GM12878 (cell line): ENCODE measurements around the gene ME3. TPM values are rescaled to one million over a fixed set of nuclear protein-coding genes. Genes with fewer than 3 reads are reported as not detected.

Source experiments
- ATAC-seq: fragments of 200-7000 bp; cut with Tn5 transposase; 3 replicates; pipeline ENCODE4 v1.9.1; 2020; ENCODE audit warnings: mild to moderate bottlenecking, moderate library complexity
- BruUV-seq: library from RNA; stranded (reverse); fragments of 400-500 nt; replicated peaks from 2 replicates; lab custom pipeline; 2021; lab: Mats Ljungman, UMichigan
- CTCF ChIA-PET: fragments of 300-600 bp; sonication (Branson Sonifier 250); formaldehyde crosslinking; extraction: SDS; loops from one replicate; lab custom pipeline; 2021; ENCODE audit warnings: inconsistent platforms; lab: Yijun Ruan, JAX
- POLR2A ChIA-PET: fragments of 350-600 bp; formaldehyde crosslinking; extraction: SDS; loops from one replicate; lab custom pipeline; 2021; ENCODE audit warnings: inconsistent platforms; lab: Charles Lee
- RAD21 ChIA-PET: fragments of 300-600 bp; sonication (Branson Sonifier 250); formaldehyde crosslinking; loops from one replicate; lab custom pipeline; 2023; ENCODE audit warnings: antibody characterized with exemption; ENCODE audit not compliant: unreplicated experiment; lab: Charles Lee
- SMC1A ChIA-PET: fragments of 300-600 bp; sonication (Branson Sonifier 250); formaldehyde crosslinking; loops from one replicate; lab custom pipeline; 2023; ENCODE audit not compliant: unreplicated experiment, uncharacterized antibody; lab: Charles Lee
- DNase-seq: peaks from one replicate; pipeline ENCODE4 v3.0.0-alpha.2; 2011; ENCODE audit warnings: low read depth, low spot score
- FAIRE-seq: peaks from 3 replicates; lab custom pipeline; 2011; peaks lifted over from hg19 to GRCh38; lab: Jason Lieb, UNC
- H2AFZ ChIP-seq: 2 replicates; pipeline ENCODE4 v1.6.0; 2011; ENCODE audit warnings: low read depth, low read length, control low read depth; ENCODE audit not compliant: control insufficient read depth
- H3K27ac ChIP-seq: 2 replicates; pipeline ENCODE4 v1.5.1; 2011; ENCODE audit warnings: control low read depth; ENCODE audit not compliant: control insufficient read depth, insufficient read depth
- H3K27me3 ChIP-seq, 2 experiments: replicated peaks in 1 of 2; 2 replicates each; pipeline versions ENCODE4 v1.6.0 to v1.6.1; 2011; ENCODE audit warnings: low read length in 1 of 2; ENCODE audit not compliant: control insufficient read depth in 2 of 2, insufficient read depth in 2 of 2
- H3K36me3 ChIP-seq, 2 experiments: 2 replicates each; pipeline ENCODE4 v1.5.1; 2011; ENCODE audit warnings: low read length in 1 of 2; ENCODE audit not compliant: control insufficient read depth in 2 of 2, insufficient read depth in 2 of 2
- H3K4me1 ChIP-seq: 2 replicates; pipeline ENCODE4 v1.6.1; 2011; ENCODE audit warnings: mild to moderate bottlenecking, low read length, moderate library complexity, mixed read lengths; ENCODE audit not compliant: control insufficient read depth, insufficient read depth
- H3K4me2 ChIP-seq: 2 replicates; pipeline ENCODE4 v1.6.0; 2011; ENCODE audit warnings: control low read depth; ENCODE audit not compliant: control insufficient read depth, insufficient read depth
- H3K4me3 ChIP-seq: fragments of 200-600 bp; sonication (generic); 2 replicates; pipeline ENCODE4 v1.5.1; 2016
- H3K79me2 ChIP-seq: 2 replicates; pipeline ENCODE4 v1.6.0; 2011; ENCODE audit warnings: low read length; ENCODE audit not compliant: control insufficient read depth, insufficient read depth
- H3K9ac ChIP-seq: 2 replicates; pipeline ENCODE4 v1.8.0; 2011; ENCODE audit warnings: low read length, control low read depth, mixed read lengths; ENCODE audit not compliant: control insufficient read depth, insufficient read depth
- H3K9me3 ChIP-seq: replicated peaks from 3 replicates; pipeline ENCODE4 v1.5.1; 2011; ENCODE audit warnings: mild to moderate bottlenecking, low read length; ENCODE audit not compliant: control insufficient read depth, insufficient read depth
- H4K20me1 ChIP-seq: 2 replicates; pipeline ENCODE4 v1.6.0; 2011; ENCODE audit not compliant: control insufficient read depth, insufficient read depth
- BHLHE40 ChIP-seq, 2 experiments: fragments of 450-650 bp in 1 of 2; IDR thresholded peaks; 2 replicates each; pipeline ENCODE4 v1.6.1; 2011 to 2017; ENCODE audit warnings: low read depth in 2 of 2, borderline replicate concordance in 1 of 2, improper control_type of control experiment in 1 of 2, low read length in 1 of 2, mild to moderate bottlenecking in 1 of 2
- BRCA1 ChIP-seq: IDR thresholded peaks from 2 replicates; pipeline ENCODE4 v1.6.1; 2011; ENCODE audit warnings: low read depth, low read length, improper control_type of control experiment
- EGR1 ChIP-seq, 2 experiments: IDR thresholded peaks; 1 replicate in 1 of 2; 2 replicates in 1 of 2; pipeline ENCODE4 v1.6.1; 2011 to 2012; ENCODE audit warnings: low read depth in 2 of 2, low read length in 2 of 2, borderline replicate concordance in 1 of 2, mild to moderate bottlenecking in 1 of 2, moderate library complexity in 1 of 2
- HDGF ChIP-seq: fragments of 450-650 bp; IDR thresholded peaks from 2 replicates; pipeline ENCODE4 v1.6.1; 2016; ENCODE audit warnings: antibody characterized with exemption
- MEF2A ChIP-seq: IDR thresholded peaks from 2 replicates; pipeline ENCODE4 v1.6.1; 2011; ENCODE audit warnings: low read depth, mild to moderate bottlenecking, low read length, moderate library complexity; ENCODE audit not compliant: insufficient read depth
- NR2C1 ChIP-seq: fragments of 450-650 bp; IDR thresholded peaks from 2 replicates; pipeline ENCODE4 v1.6.1; 2017; ENCODE audit warnings: antibody characterized with exemption, mild to moderate bottlenecking, moderate library complexity
- PAX8 ChIP-seq: fragments of 450-650 bp; IDR thresholded peaks from 2 replicates; pipeline ENCODE4 v1.6.1; 2017; ENCODE audit warnings: mild to moderate bottlenecking, moderate library complexity
- TBL1XR1 ChIP-seq: IDR thresholded peaks from 2 replicates; pipeline ENCODE4 v1.6.1; 2012; ENCODE audit warnings: low read depth, low read length, improper control_type of control experiment
- ZBED1 ChIP-seq: IDR thresholded peaks from 2 replicates; pipeline ENCODE4 v1.6.1; 2016; ENCODE audit warnings: borderline replicate concordance
- ZSCAN29 ChIP-seq: fragments of 450-650 bp; IDR thresholded peaks from 2 replicates; pipeline ENCODE4 v1.6.1; 2017; ENCODE audit warnings: mild to moderate bottlenecking, moderate library complexity
- WGBS: methylation state at CpG from one replicate; pipeline ENCODE4 v1.1.6; 2016; ENCODE audit warnings: low lambda C conversion rate; ENCODE audit not compliant: insufficient replicate concordance, insufficient coverage; ENCODE audit errors: missing lambda C conversion rate; 5-methylcytosine and 5-hydroxymethylcytosine counted together
- in situ Hi-C: fragments of 300-500 bp; cut with MboI; formaldehyde crosslinking; loops from 9 replicates; pipeline ENCODE4 v1.14.3; 2018; ENCODE audit warnings: mixed read lengths
- intact Hi-C: fragments of 100-400 bp; cut with micrococcal nuclease; formaldehyde crosslinking; loops from one replicate; pipeline ENCODE4 v1.14.2; 2022; ENCODE audit not compliant: unreplicated experiment
- polyA plus RNA-seq, 11 experiments: library from polyadenylated mRNA; depleted of rRNA in 4 of 11; unstranded in 6 of 11; stranded (reverse) in 5 of 11; fragments of >200 nt; fragmentation: Nextera tagmentation in 4 of 11; fragmentation: Illumina TruSeq in 1 of 11; extraction: Ambion mirVana in 4 of 11; extraction: Trizol in 1 of 11; gene quantifications; 1 replicate in 1 of 11; 2 replicates in 10 of 11; pipeline versions ENCODE4 v1.2.1 to v1.2.3, GENCODE V29; 2011 to 2016; ENCODE audit warnings: inconsistent platforms in 2 of 11, missing spikeins in 2 of 11, low read depth in 1 of 11
- total RNA-seq, 4 experiments: library from RNA; depleted of rRNA in 3 of 4; stranded (reverse); fragments of >200 nt in 3 of 4; fragmentation: Illumina TruSeq in 1 of 4; extraction: Trizol in 1 of 4; gene quantifications; 2 replicates each; pipeline versions ENCODE4 v1.2.1 to v1.2.3, GENCODE V29; 2013 to 2021
- TF ChIP-seq, protein P1 (sequence below), 3 experiments: IDR thresholded peaks in 2 of 3; conservative IDR thresholded peaks in 1 of 3; 2 replicates each; pipeline ENCODE4 v1.5.1; 2011; ENCODE audit warnings: low read depth in 3 of 3, low read length in 3 of 3, mild to moderate bottlenecking in 3 of 3, control low read depth in 2 of 3, moderate library complexity in 2 of 3, inconsistent platforms in 1 of 3, mixed read lengths in 1 of 3; ENCODE audit not compliant: control insufficient read depth in 2 of 3, insufficient read depth in 1 of 3; ENCODE audit errors: extremely low read depth in 1 of 3
- TF ChIP-seq, protein P2 (sequence below): IDR thresholded peaks from 2 replicates; pipeline ENCODE4 v1.6.1; 2011; ENCODE audit warnings: borderline replicate concordance, low read depth, mild to moderate bottlenecking, moderate library complexity, mixed read lengths, low read length; ENCODE audit not compliant: insufficient read depth; ENCODE audit errors: extremely low read length
- TF ChIP-seq, protein P3 (sequence below): fragments of 450-650 bp; IDR thresholded peaks from 2 replicates; pipeline ENCODE4 v1.6.1; 2017; ENCODE audit warnings: antibody characterized with exemption, mild to moderate bottlenecking, moderate library complexity

ME3 gene
- total and polyA plus RNA-seq, 10 of the 15 experiments (the other 5 are each of a cell fraction or from before 2014, with no cell fraction given) = 0.06 to 0.40 (median 0.19) TPM; not detected in 2

- TF ChIP-seq, protein P1, sequence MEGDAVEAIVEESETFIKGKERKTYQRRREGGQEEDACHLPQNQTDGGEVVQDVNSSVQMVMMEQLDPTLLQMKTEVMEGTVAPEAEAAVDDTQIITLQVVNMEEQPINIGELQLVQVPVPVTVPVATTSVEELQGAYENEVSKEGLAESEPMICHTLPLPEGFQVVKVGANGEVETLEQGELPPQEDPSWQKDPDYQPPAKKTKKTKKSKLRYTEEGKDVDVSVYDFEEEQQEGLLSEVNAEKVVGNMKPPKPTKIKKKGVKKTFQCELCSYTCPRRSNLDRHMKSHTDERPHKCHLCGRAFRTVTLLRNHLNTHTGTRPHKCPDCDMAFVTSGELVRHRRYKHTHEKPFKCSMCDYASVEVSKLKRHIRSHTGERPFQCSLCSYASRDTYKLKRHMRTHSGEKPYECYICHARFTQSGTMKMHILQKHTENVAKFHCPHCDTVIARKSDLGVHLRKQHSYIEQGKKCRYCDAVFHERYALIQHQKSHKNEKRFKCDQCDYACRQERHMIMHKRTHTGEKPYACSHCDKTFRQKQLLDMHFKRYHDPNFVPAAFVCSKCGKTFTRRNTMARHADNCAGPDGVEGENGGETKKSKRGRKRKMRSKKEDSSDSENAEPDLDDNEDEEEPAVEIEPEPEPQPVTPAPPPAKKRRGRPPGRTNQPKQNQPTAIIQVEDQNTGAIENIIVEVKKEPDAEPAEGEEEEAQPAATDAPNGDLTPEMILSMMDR (IDR thresholded peaks at IDR 0.05 in 2 of 3, conservative IDR thresholded peaks at IDR 0.05 in 1 of 3; ENCODE audit: control insufficient read depth in 2 of 3, extremely low read depth in 1 of 3, insufficient read depth in 1 of 3, low read depth in 3 of 3, low read length in 3 of 3) = no peak
These were observed 78.6 kb downstream of the ME3 start (continued) for GRCh38 chr11:86593833-86594232.

- WGBS = 21% methylated on average over 5 of the region's 5 CpGs
- ATAC-seq = peak; percentile 95
- Histone ChIP-seq H4K20me1 (no peaks in the 10 kb centered on the region), H3K4me1 (peaks cover 12% of the 10 kb centered on the region), H2AFZ (peak overlapping the region; percentile 3; the same call in 1 of the 2 replicates), H3K4me2 (peak overlapping the region; percentile 46; the same call in 1 of the 2 replicates), H3K36me3 (no peaks in the 10 kb centered on the region), H3K9ac (no peak overlapping the region), H3K27me3 (no peaks in the 10 kb centered on the region), H3K79me2 (no peaks in the 10 kb centered on the region), H3K4me3 (no peak overlapping the region), H3K27ac (peak overlapping the region; percentile 47), H3K9me3 (no peaks in the 10 kb centered on the region; the same call in 2 of the 3 replicates)
- intact Hi-C loops (no loop called here), in situ Hi-C loops (no loop called here)
- ChIA-PET SMC1A (interaction anchor here (0.7 to 2.1 kb wide), 23 partner anchors 12 to 136 kb away, joined by 3 to 18 read pairs (median 4); no protein-coding TSS in a partner anchor), CTCF (interaction anchor here (0.8 to 1.9 kb wide), 14 partner anchors 8 to 301 kb away, joined by 3 to 12 read pairs (median 4); no protein-coding TSS in a partner anchor), POLR2A (interaction anchor here (0.7 to 1.5 kb wide), 4 partner anchors 80 to 108 kb away, joined by 3 to 5 read pairs (median 3); no protein-coding TSS in a partner anchor), RAD21 (interaction anchor here (1.0 to 4.0 kb wide), 10 partner anchors 15 to 524 kb away, joined by 3 to 24 read pairs (median 3); partner anchors contain the start of gene PICALM)
- no TSS peak for BruUV-seq
- DNase-seq = peak; percentile 96
- peak; percentile 65 for FAIRE-seq
- TF ChIP-seq BHLHE40 (IDR thresholded peaks at IDR 0.05; ENCODE audit: borderline replicate concordance in 1 of 2, low read depth in 2 of 2, low read length in 1 of 2) = peak; percentile 12 to 72; a peak in 1 of 4 replicates
- no peak for TF ChIP-seq ZSCAN29
- TF ChIP-seq PAX8 = no peak
- peak; percentile 12; the same call in 1 of the 2 replicates for TF ChIP-seq MEF2A
- TF ChIP-seq EGR1 (IDR thresholded peaks at IDR 0.05; ENCODE audit: borderline replicate concordance in 1 of 2, low read depth in 2 of 2, low read length in 2 of 2) = no peak
- TF ChIP-seq, protein P2, sequence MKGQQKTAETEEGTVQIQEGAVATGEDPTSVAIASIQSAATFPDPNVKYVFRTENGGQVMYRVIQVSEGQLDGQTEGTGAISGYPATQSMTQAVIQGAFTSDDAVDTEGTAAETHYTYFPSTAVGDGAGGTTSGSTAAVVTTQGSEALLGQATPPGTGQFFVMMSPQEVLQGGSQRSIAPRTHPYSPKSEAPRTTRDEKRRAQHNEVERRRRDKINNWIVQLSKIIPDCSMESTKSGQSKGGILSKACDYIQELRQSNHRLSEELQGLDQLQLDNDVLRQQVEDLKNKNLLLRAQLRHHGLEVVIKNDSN = no peak
- TF ChIP-seq NR2C1 = peak; percentile 88
- TF ChIP-seq TBL1XR1 = no peak
- TF ChIP-seq, protein P3, sequence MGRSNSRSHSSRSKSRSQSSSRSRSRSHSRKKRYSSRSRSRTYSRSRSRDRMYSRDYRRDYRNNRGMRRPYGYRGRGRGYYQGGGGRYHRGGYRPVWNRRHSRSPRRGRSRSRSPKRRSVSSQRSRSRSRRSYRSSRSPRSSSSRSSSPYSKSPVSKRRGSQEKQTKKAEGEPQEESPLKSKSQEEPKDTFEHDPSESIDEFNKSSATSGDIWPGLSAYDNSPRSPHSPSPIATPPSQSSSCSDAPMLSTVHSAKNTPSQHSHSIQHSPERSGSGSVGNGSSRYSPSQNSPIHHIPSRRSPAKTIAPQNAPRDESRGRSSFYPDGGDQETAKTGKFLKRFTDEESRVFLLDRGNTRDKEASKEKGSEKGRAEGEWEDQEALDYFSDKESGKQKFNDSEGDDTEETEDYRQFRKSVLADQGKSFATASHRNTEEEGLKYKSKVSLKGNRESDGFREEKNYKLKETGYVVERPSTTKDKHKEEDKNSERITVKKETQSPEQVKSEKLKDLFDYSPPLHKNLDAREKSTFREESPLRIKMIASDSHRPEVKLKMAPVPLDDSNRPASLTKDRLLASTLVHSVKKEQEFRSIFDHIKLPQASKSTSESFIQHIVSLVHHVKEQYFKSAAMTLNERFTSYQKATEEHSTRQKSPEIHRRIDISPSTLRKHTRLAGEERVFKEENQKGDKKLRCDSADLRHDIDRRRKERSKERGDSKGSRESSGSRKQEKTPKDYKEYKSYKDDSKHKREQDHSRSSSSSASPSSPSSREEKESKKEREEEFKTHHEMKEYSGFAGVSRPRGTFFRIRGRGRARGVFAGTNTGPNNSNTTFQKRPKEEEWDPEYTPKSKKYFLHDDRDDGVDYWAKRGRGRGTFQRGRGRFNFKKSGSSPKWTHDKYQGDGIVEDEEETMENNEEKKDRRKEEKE = no peak
- TF ChIP-seq BRCA1 = no peak
- peak; percentile 52; the same call in 1 of the 2 replicates for TF ChIP-seq ZBED1
- no peak; the same call in 1 of the 2 replicates for TF ChIP-seq HDGF
These were observed 79.6 kb downstream of the ME3 start for GRCh38 chr11:86592659-86593451.
